GM12801 (cell line): ENCODE measurements around the gene GALNT1.

Source experiments
- CTCF ChIP-seq: IDR thresholded peaks from one replicate; pipeline ENCODE4 v1.5.1; 2011; ENCODE audit warnings: control low read depth; ENCODE audit not compliant: insufficient read length; ENCODE audit errors: extremely low read depth

Gene GALNT1

GRCh38 chr18:35658112-35658511 is 76.6 kb downstream of the GALNT1 start:
- TF ChIP-seq CTCF, result no peak

- TF ChIP-seq CTCF, result no peak
Observed at GRCh38 chr18:35661483-35662146, 80.1 kb downstream of the GALNT1 start.

- no peak for TF ChIP-seq CTCF
Observed at GRCh38 chr18:35662293-35663062, 80.9 kb downstream of the GALNT1 start.

GRCh38 chr18:35671966-35672603 is 90.5 kb downstream of the GALNT1 start:
- TF ChIP-seq CTCF, result no peak

- no peak for TF ChIP-seq CTCF
Observed at GRCh38 chr18:35672897-35673296, 91.4 kb downstream of the GALNT1 start.

GRCh38 chr18:35673682-35674081 is 92.1 kb downstream of the GALNT1 start:
- TF ChIP-seq CTCF, result no peak

- TF ChIP-seq CTCF, result no peak
Observed at GRCh38 chr18:35680139-35680551, 98.6 kb downstream of the GALNT1 start.
